NCI-H1436 (cell line): ENCODE measurements around the gene ERGIC2.
"Not testable (repeated sequence)": the region's sequence is repeated elsewhere in the genome, so short reads cannot be mapped to it uniquely, and the experiment has no call there.

Source experiments
- DNase-seq: peaks from one replicate; lab custom pipeline; 2025; lab: John Stamatoyannopoulos, UW

ERGIC2 gene

GRCh38 chr12:29380536-29381523, at the start of gene ERGIC2:
TSS of gene ERGIC2 (minus strand) at chr12:29381172. CDS start at chr12:29371633, 9,539 bp downstream.
- DNase-seq: peak; percentile 99

GRCh38 chr12:29430716-29431044, 49.7 kb upstream of the ERGIC2 start:
- DNase-seq: no peak

GRCh38 chr12:29429999-29430715, 49.2 kb upstream of the ERGIC2 start:
- no peak for DNase-seq

- no peak for DNase-seq
Observed at GRCh38 chr12:29428633-29429032, 47.7 kb upstream of the ERGIC2 start.

GRCh38 chr12:29427964-29428363, 47.0 kb upstream of the ERGIC2 start:
- no peak for DNase-seq

- DNase-seq: no peak
Observed at GRCh38 chr12:29426498-29426897, 45.5 kb upstream of the ERGIC2 start.

- no peak for DNase-seq
Observed at GRCh38 chr12:29425722-29426121, 44.8 kb upstream of the ERGIC2 start.

- no peak for DNase-seq
Observed at GRCh38 chr12:29416748-29417147, 35.8 kb upstream of the ERGIC2 start.

- DNase-seq: no peak
Observed at GRCh38 chr12:29415111-29415510, 34.1 kb upstream of the ERGIC2 start.

- DNase-seq: no peak
Observed at GRCh38 chr12:29414368-29414767, 33.4 kb upstream of the ERGIC2 start.

- no peak for DNase-seq
Observed at GRCh38 chr12:29405561-29405960, 24.6 kb upstream of the ERGIC2 start.

- no peak for DNase-seq
Observed at GRCh38 chr12:29403991-29404390, 23.0 kb upstream of the ERGIC2 start.

GRCh38 chr12:29402437-29402836, 21.5 kb upstream of the ERGIC2 start:
- no peak for DNase-seq

- DNase-seq: no peak
Observed at GRCh38 chr12:29398495-29398894, 17.5 kb upstream of the ERGIC2 start.

- no peak for DNase-seq
Observed at GRCh38 chr12:29396774-29397173, 15.8 kb upstream of the ERGIC2 start.

GRCh38 chr12:29395356-29395755, 14.4 kb upstream of the ERGIC2 start:
- DNase-seq: no peak

- not testable (repeated sequence) for DNase-seq
Observed at GRCh38 chr12:29390419-29390818, 9.4 kb upstream of the ERGIC2 start.

GRCh38 chr12:29389295-29389919, 8.4 kb upstream of the ERGIC2 start:
- no peak for DNase-seq

GRCh38 chr12:29386084-29386680, 5.2 kb upstream of the ERGIC2 start:
- DNase-seq: not testable (repeated sequence)

GRCh38 chr12:29385194-29385593, 4.2 kb upstream of the ERGIC2 start:
- not testable (repeated sequence) for DNase-seq

GRCh38 chr12:29382251-29382650, 1.3 kb upstream of the ERGIC2 start:
- DNase-seq: no peak

- no peak for DNase-seq
Observed at GRCh38 chr12:29376118-29376517, 4.9 kb downstream of the ERGIC2 start.
